Testis (tissue), 2 donors: Measurements from ENCODE around the gene INO80E.

Experiments
- POLR2A ChIP-seq: fragments of 450-650 bp; IDR thresholded peaks from one replicate; pipeline ENCODE4 v1.6.1; 2017; ENCODE audit warnings: antibody characterized with exemption, mild to moderate bottlenecking, moderate library complexity
- TF ChIP-seq, protein P1 (sequence below), 3 experiments: fragments of 450-650 bp in 2 of 3; fragments of 200-600 bp in 1 of 3; sonication (generic) in 1 of 3; IDR thresholded peaks; one replicate each; pipeline ENCODE4 v1.5.1; 2016 to 2019; ENCODE audit warnings: antibody characterized with exemption in 3 of 3, mild to moderate bottlenecking in 2 of 3, moderate library complexity in 1 of 3

DNA sequence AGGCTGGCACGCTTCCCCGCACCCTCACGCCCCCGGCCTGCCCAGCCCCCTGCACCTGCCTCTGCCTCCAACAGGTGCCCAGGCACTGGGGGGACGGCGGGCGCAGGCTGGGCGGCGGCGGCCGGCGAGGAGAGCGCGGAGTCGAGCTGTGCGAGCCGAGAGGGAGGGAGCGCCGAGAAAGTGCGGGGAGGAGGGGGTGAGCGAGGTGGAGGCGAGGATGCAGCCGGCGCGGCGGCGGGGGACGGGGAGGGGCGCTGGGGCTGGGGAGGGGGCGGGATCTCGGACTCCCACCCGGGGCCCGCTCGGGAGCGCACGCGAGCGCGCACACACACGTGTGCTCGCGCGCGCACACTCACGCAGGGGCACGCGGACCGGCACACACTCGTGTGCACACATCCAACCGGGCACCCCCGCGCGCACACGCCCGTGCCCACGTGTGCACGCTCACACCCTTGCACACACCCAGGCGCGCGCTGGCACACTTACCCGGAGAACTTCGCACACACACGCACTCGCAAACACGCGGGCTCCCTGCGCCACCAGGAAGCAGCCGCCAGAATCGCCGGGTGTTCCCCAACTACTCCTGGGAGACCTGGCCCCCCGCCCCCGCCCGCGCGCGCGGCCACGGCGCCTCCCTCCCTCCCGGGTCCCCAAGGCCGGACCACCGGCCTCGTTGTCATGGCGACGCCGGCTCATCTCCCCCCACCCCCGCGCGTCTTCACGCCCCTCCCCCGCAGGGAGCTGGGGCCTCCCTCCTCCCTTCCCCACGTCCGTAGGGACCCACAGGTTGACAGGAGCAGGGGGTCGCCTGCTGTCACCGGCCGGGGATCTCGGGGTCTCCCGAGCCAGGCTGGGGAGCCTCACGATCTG is 15.0 kb downstream of the INO80E start, which contains the start of gene DOC2A:
- TF ChIP-seq POLR2A = no peak
- TF ChIP-seq, protein P1, sequence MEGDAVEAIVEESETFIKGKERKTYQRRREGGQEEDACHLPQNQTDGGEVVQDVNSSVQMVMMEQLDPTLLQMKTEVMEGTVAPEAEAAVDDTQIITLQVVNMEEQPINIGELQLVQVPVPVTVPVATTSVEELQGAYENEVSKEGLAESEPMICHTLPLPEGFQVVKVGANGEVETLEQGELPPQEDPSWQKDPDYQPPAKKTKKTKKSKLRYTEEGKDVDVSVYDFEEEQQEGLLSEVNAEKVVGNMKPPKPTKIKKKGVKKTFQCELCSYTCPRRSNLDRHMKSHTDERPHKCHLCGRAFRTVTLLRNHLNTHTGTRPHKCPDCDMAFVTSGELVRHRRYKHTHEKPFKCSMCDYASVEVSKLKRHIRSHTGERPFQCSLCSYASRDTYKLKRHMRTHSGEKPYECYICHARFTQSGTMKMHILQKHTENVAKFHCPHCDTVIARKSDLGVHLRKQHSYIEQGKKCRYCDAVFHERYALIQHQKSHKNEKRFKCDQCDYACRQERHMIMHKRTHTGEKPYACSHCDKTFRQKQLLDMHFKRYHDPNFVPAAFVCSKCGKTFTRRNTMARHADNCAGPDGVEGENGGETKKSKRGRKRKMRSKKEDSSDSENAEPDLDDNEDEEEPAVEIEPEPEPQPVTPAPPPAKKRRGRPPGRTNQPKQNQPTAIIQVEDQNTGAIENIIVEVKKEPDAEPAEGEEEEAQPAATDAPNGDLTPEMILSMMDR (IDR thresholded peaks at IDR 0.05) = no peak
